Fibroblast of peridontal ligament (primary cell): ENCODE measurements around the gene C1QTNF1.

Source experiments
- DNase-seq: peaks from one replicate; pipeline ENCODE4 v3.0.0-alpha.2; 2010; ENCODE audit errors: extremely low read depth

The C1QTNF1 gene

GRCh38 chr17:78992542-78993212 is 31.3 kb upstream of the C1QTNF1 start:
- no peak for DNase-seq

DNA sequence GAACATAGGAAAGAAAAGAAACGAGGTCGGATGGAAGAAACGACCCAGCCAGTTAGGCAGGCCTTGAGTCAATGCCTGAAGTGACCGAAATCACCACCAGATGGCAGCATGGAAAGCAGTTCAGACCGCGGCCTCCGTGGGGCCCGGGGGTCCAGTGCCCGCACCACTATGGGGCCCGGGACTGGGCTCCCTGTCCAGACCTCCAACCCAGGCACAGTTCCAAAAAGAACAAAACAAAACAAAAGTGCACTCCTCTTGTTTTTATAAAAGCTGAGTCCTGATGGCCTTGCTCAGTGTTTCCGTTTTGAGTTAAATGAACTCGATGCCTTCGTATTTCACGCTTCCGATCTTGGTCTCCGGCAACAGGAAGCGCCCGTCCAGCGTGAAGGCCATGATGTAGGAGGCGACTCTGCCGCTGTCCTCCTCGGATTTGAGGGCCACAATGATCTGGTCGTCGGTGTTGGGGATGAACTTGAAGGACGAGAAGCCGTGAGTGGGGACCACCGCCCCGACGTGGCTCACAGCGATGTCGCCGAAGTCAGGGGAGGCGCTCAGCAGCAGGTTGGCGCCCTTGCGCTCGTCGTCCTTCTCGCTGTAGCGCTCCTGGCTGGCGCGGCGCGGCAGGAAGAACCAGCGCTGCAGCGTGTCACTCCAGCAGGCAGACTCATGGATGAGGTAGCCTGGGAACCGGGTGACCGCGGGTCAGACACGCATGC is 30.6 kb upstream of the C1QTNF1 start:
- peak; percentile 49 for DNase-seq

GRCh38 chr17:78993981-78994671 is 29.8 kb upstream of the C1QTNF1 start:
- no peak for DNase-seq

DNA sequence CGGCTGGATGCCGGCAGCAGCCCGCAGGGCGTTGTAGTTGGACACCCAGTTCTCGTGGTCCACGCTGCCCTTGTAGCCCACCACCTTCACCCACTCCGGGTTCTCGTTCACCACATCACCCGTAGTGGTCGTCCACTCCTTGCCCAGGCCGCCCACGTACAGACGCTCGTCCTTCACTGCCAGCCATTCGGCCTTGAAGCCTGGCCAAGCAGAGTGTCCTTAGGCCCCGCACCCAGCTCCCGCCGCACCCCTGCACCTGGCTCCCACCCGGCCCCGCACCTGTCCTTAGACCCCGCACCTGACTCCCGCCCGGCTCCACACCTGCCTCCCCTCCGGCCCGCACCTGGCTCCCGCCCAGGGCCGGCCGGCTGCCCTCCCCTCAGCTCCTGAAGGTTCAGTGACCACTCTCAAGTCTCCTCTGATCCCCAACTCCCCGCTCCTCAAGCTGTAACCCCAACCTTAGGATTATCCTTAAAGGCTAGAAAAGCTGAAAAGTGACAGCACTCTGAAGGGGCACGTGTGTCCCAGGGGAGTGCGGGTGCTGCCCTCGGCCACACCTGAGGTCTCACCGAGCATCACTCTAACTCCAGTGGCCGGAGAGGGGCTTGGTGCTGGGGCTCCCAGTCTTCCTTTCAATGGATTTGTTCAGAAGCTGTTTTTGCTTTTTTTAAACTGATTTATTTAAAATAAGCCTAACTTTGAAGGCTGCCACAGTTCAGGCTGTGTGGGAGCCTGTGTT is 28.8 kb upstream of the C1QTNF1 start:
- DNase-seq = no peak

DNA sequence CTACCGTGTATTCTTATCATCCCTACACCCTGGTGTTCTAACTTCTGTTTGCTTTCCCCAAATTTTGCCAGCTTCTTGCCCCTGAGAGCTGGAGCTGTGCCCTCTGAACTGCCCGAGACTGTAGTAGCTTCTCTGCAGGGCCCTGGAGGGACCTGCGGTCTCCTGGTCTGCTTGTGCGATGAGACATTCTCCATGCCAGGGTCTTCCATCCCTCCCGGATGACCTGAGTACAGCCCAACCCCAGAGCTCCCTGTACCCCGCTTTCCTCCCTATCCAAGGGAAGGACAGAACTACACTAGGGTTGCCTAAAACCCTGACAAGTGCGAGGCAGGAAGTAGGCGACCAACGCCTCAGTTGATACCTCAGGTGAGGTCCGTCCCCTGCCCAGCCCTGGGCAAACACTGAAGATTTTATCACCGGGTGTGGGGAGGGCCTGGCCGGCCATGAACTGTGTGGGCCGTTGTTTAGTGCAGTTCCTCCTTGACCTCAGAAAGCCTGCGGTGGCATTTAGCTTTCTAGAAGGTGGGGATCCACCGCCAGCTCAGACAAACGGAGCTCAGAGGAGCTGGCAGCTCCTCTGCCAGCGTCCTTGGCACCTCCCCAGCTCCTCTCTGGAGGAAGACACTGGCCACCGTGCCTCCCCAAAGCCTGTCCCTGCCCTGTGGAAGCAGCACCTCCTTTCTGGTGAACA is 28.1 kb upstream of the C1QTNF1 start:
- no peak for DNase-seq

DNA sequence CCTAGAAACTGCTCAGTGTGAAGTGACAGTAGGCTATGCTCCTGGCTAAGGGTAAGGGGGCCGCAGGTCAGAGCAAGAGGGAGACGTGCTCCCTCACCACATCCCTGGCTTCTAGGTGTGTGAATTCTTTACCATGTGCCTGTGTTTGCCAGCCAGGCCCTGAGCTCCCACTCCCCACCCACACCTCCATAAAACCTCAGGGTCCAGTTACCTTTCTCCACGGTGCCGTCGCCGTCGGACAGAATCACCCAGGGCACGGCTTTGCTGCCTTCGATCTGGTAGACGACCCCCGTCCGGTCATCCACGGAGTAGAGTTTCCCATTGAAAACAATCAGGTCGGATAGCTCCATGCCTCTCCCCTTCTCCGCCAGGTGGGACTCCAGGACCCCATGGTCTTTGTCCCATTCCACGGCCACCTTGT is 27.2 kb upstream of the C1QTNF1 start:
- no peak for DNase-seq

- no peak for DNase-seq
Measured at GRCh38 chr17:78997231-78997741, 26.7 kb upstream of the C1QTNF1 start.

- DNase-seq = no peak
Measured at GRCh38 chr17:78997881-78998280, 26.1 kb upstream of the C1QTNF1 start.

GRCh38 chr17:78998311-78999055 is 25.5 kb upstream of the C1QTNF1 start:
- DNase-seq = no peak

- DNase-seq = no peak
Measured at GRCh38 chr17:78999056-78999768, 24.8 kb upstream of the C1QTNF1 start.

DNA sequence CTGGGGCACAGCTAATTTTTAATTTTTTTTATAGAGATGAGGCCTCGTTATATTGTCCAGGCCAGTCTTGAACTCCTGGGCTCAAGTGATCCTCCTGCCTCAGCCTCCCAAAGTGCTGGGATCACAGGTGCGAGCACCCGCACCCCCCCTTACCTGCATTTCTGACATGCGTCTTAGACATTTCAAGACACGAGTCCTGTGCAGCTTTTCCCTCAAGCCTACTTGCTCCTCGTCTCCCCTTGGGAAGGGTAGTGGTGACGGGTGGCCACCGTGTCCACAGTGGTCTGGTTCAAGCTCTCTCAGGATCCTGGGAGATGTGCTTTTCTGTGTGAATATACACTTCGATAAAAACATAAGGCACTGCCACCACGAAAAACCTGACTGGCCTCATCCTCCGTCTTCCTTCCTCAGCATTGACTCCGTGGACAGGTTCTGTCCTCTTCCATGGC is 24.0 kb upstream of the C1QTNF1 start:
- DNase-seq = no peak

GRCh38 chr17:79000396-79001189 is 23.4 kb upstream of the C1QTNF1 start:
- DNase-seq = no peak

DNA sequence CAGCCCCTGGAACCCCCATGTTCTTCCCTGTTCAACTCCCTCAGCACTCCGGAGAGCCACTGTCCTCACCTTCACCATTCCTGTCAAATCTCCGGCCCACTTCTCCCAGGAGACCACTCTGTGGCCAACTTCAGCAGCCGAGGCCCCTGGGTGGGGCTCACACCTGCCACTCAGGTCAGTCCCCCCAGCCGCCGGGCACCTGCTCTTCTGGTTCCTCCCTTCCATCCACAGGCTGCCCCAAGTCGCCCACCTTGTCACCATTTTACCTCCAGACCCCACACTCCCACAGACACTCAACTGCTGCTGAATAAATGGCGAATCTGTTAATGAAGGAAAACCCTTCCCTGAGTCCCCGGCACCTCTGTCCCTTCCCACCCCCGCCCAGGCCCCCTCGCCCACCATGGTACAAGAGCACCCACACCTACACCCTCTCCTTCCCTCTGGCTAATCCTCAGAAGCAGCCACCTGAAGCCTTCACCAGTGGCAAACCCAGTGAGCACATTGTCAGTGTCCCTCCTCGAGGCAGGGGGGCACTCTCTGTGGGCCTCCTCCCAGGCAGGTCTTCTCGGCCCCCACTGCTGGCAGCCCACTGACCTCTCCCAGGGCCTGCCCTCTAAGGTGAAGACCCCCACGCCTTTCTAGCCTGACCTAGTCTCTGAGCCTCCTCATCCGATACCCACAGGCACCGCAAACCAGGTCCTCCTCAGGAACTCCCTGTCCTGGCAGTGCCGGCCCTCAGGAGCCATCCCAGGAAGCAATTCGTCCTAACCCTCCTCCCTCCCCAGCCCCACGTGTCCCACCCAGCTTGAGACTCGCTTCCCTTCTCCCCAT is 22.6 kb upstream of the C1QTNF1 start:
- no peak for DNase-seq

DNA sequence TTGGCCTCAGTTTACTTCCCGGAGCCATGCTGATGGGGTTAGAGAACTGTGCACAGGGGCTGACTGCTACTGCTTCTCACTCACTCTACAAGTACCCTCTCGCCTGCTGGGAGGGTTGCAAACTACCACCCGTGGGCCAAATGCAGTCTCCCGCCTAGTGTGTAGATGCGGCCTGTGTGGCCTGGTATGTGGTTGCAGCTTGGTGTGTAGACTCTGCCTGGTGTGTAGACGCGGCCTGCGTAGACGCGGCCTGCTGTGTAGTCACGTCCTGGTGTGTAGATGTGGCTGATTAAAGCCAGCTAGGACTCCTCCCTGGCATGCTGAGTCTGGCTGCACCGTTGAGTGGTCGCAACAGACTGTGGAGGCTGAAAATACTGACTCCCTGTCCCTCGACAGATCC is 21.7 kb upstream of the C1QTNF1 start:
- no peak for DNase-seq

- DNase-seq = no peak
Measured at GRCh38 chr17:79002796-79003593, 21.0 kb upstream of the C1QTNF1 start.

DNA sequence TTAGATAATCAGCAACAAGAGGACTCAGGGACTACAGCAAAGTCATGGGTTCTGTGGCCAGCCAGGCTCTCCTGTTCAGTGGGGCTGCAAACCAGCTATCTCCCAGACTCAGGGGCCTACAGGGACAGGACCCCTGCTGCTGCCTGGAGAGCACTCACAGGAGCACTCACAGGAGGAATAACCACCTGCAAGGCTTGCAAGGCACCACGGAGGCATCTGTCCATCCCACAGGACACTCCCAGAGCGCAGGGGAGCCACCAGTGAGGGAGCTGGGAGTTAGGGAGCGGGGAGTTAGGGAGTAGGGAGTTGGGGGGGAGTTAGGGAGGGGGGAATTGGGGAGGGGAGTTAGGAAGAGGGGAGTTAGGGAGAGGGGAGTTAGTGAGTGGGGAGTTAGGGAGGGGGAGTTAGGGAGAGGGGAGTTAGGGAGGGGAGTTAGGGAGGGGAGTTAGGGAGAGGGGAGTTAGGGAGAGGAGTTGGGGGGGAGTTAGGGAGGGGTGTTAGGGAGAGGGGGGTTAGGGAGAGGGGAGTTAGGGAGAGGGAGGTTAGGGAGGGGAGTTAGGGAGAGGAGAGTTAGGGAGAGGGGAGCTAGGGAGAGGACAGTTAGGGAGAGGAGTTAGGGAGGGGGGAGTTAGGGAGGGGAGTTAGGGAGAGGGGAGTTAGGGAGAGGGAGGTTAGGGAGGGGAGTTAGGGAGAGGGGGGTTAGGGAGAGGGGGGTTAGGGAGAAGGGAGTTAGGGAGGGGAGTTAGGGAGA is 20.1 kb upstream of the C1QTNF1 start:
- no peak for DNase-seq
